Left ventricle myocardium superior (tissue), 1 donor: Measurements from ENCODE around the gene DNAH1. TPM values are rescaled to one million over a fixed set of nuclear protein-coding genes. Genes with fewer than 3 reads are reported as not detected.
"Not testable (repeated sequence)": the region's sequence is repeated elsewhere in the genome, so short reads cannot be mapped to it uniquely, and the experiment has no call there.

Experiments used
- ATAC-seq: fragments of 200-7000 bp; cut with Tn5 transposase; one replicate; pipeline ENCODE4 v1.9.1; 2020; ENCODE audit warnings: mild to moderate bottlenecking, moderate library complexity
- DNase-seq: peaks from one replicate; pipeline ENCODE4 v3.0.0-alpha.2; 2020
- intact Hi-C: fragments of 100-400 bp; cut with micrococcal nuclease; formaldehyde crosslinking; loops from one replicate; pipeline ENCODE4 v1.11.0; 2022
- long read RNA-seq: library from polyadenylated mRNA; unstranded; transcript quantifications from one replicate; pipeline ENCODE4 v2.0.0, GENCODE V29; 2021
- total RNA-seq: library from RNA; stranded (reverse); fragmentation: NEBNext Ultra II Directional; extraction: Animal tissue kit (Norgen Biotek cat#: 25700); gene quantifications from one replicate; pipeline ENCODE4 v1.2.1, GENCODE V29; 2021
- donor health status: DM: no; HTN: yes; CAD: no; lungs with severe emphysema.

The DNAH1 gene
- 2.3 TPM for total RNA-seq
- long read RNA-seq, partial matches to known transcripts: 0 of 1 reads
- long read RNA-seq, other reads (novel, unspliced or antisense): 1 of 1 reads

- no peak for ATAC-seq
- no peak for DNase-seq
- intact Hi-C loops: no loop called here
Observed at GRCh38 chr3:52315977-52316764, at the start of gene DNAH1. Gene DNAH1 (plus strand): TSS chr3:52316319. CDS start chr3:52322443, 6,124 bp downstream.

GRCh38 chr3:52268036-52268435, 48.1 kb upstream of the DNAH1 start:
- no peak for DNase-seq
- ATAC-seq: peak; percentile 14
- intact Hi-C loops: no loop called here

DNA sequence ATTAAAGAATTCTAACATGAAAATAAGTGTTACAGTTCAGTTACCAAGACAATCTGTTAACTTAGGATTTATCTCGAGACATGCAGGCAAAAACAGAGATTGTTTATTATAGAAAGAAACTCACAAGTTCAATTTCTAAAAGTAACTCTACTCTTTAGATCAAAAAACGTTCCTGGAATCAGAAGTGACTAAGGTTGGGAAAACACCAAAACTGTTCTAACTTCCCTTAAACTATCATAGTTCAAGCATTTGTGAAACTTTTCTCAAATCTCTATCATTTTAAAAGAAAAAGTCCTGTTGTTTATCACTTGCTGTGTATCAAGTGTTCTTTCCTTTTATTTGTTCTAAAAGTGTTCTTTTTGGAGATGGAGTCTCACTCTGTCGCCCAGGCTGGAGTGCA, 46.3 kb upstream of the DNAH1 start:
- intact Hi-C loops: no loop called here
- DNase-seq: no peak
- ATAC-seq: no peak

- intact Hi-C loops: no loop called here
- no peak for DNase-seq
- peak; percentile 25 for ATAC-seq
Observed at GRCh38 chr3:52270252-52270754, 45.8 kb upstream of the DNAH1 start.

DNA sequence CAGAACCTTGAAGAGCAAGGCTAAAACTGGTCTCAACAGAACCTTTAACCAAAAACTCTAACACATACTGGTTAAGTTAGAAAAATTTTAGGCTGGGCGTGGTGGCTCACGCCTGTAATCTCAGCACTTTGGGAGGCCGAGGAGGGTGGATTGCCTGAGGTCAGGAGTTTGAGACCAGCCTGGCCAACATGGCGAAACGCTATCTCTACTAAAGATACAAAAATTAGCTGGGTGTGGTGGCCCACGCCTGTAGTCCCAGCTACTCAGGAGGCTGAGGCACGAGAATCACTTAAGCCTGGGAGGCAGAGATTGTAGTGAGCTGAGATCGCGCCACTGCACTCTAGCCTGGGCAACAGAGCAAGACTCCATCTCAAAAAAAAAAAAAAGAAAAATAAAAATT, 43.9 kb upstream of the DNAH1 start:
- intact Hi-C loops: not testable (repeated sequence)

GRCh38 chr3:52272831-52273230, 43.3 kb upstream of the DNAH1 start:
- ATAC-seq (no peak), DNase-seq (no peak)
- intact Hi-C loops: no loop called here

More for the DNA sequence above, 43.9 kb upstream of the DNAH1 start:
- not testable (repeated sequence) for DNase-seq, ATAC-seq

- intact Hi-C loops: not testable (repeated sequence)
Observed at GRCh38 chr3:52274781-52275180, 41.3 kb upstream of the DNAH1 start.

DNA sequence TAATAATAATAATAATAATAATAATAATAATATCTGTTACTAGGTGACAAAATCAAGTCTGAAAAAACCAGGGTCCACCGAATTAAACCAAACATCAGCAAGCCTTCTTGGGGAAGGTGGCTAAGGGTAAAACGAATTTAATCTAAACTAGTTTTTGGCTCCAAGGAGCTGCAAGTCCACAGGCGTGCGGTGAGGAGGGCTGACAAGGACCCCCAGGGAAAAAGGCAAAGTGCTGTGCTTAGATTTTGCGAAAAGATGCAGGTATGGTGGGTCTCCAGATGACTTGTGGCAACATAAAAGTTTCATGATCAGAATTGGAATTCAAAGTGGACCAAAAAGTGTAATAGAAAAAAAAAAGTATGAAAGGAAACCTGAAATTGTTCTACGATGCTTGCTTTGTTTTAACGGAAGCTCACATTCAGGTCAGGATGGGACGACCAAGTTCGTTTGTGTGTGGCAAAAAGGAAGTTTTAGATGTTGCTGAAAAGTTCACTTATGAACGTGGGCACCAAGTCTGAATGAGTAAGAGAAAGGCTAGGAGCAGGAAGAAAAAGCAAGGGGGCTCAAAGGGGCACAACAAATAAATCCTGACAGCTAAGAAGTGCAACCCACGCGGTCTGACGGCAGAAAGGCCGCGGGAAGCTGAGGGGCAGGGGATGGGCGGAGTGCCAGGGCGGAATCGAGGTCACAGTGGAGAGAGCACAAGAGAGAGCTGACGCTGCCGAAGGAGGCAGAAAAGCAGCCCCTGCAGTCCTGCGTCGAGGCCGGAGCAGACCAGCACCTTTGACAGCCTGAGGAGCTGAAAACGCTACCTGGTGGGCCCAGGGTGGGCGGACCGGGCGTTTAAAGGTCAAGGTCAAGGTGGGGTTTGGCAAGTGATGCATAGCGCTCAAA, 38.8 kb upstream of the DNAH1 start:
- ATAC-seq: peak; percentile 52
- peak; percentile 88 for DNase-seq
- intact Hi-C loops: no loop called here

More at GRCh38 chr3:52274781-52275180, 41.3 kb upstream of the DNAH1 start:
- ATAC-seq, DNase-seq: not testable (repeated sequence)

DNA sequence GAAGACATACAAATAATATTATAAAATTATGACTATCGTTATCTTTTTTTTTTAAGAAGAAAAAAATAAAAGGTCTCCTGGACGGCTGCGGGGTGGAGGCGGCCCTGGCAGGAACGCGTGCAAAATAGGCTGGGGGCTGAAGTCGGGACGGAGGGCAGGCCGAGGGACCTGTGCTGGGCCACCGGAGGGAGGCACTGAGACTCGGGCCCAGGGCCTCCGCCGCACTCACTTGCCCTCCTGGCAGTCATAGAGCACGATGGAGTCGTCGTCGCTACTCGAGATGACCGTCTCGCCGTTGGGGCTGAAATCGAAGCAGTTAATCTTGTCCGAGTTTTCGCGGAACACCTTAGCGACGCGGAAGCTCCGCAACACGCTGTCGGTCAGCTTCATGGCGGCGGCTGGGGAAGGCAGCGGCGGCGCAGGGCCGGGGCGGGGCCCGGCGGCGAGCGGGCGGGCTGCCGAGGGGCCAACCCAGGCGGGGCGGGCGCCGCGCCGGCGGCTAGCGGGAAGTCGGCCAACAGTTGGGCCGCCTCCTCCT, 38.1 kb upstream of the DNAH1 start:
- intact Hi-C loops: no loop called here
- ATAC-seq (peak; percentile 84), DNase-seq (no peak)

GRCh38 chr3:52278510-52279069, 37.5 kb upstream of the DNAH1 start, which contains the start of gene WDR82:
Gene WDR82 (minus strand): TSS chr3:52278649. CDS start chr3:52278361, 288 bp downstream.
- ATAC-seq: peak; percentile 95
- intact Hi-C loops: no loop called here
- peak; percentile 99 for DNase-seq

DNA sequence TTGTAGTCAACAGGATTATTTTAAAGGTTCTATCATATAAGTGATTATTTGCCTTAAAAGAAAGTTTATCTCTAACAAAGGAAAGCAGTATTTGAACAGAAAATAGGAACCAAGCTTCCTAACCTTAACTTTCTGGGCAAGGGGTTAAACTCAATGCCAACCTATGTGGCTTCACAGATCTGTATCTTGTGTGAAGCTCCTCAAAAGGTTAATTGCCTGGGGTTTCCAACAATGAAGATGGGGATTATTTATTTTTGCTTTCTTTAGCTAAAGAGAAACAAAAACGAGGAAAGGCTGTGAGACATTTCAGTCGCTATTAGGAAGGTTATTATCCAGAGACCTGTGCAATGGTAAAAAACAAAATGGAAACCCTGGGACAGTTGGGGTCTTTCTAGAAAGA, 36.5 kb upstream of the DNAH1 start:
- DNase-seq (no peak), ATAC-seq (no peak)
- intact Hi-C loops: no loop called here

GRCh38 chr3:52280050-52280461, 36.1 kb upstream of the DNAH1 start:
- no peak for DNase-seq
- ATAC-seq: no peak
- intact Hi-C loops: no loop called here

GRCh38 chr3:52281981-52282801, 33.9 kb upstream of the DNAH1 start:
- DNase-seq: no peak
- intact Hi-C loops: no loop called here
- ATAC-seq: no peak

DNA sequence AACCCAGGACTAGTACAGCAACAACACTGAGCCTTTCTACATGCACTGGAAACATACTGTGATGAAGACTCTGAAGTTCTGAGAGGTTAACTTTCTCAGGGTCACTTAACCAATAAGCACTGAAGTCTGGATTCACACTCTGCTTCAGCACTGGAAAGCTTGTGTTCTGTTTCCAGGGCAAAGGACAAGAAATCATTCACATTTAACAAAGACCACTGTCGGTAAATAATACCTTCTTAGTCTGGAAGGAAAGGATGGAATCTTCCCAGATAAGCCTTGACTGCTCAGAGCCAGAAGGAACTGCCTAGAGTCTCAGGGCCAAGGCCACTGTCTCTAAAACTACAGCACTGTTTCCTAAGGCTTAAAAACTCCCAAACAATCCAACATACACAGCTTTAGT, 32.8 kb upstream of the DNAH1 start:
- DNase-seq (no peak), ATAC-seq (no peak)
- intact Hi-C loops: no loop called here

DNA sequence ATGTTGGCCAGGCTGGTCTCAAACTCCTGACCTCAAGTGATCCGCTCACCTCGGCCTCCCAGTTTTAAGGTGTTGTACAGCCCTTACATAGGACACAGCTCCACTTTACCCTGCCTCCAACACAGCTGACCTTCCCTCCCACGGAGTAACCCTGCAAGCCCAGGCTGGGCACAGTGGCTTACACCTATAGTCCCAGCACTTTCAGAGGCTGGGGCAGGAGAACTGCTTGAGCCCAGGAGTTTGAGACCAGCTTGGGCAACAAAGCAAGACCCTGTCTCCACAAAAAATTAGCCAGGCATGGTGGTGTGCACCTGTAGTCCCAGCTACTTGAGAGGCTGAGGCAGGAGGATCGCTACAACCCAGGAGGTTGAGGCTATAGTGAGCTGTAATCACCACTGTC, 32.1 kb upstream of the DNAH1 start:
- DNase-seq, ATAC-seq, intact Hi-C loops: not testable (repeated sequence)

DNA sequence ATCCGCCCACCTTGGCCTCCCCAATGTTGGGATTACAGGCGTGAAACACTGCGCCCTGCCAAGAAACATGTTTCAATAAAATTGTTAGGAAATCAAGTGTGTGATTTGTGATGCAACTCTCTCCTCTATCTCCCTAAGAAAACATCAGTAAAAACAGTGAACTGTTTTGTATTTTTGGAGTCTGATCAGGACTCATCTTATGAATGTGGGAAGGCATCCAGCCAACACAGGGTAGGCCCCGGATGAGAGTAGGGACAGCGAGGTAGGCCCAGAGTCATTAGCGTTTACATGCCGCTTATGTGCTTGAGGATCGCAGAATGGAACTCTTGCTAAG, 29.4 kb upstream of the DNAH1 start:
- no peak for DNase-seq
- ATAC-seq: no peak
- intact Hi-C loops: no loop called here

- ATAC-seq (no peak), DNase-seq (no peak)
- intact Hi-C loops: no loop called here
Observed at GRCh38 chr3:52288674-52289073, 27.4 kb upstream of the DNAH1 start.

DNA sequence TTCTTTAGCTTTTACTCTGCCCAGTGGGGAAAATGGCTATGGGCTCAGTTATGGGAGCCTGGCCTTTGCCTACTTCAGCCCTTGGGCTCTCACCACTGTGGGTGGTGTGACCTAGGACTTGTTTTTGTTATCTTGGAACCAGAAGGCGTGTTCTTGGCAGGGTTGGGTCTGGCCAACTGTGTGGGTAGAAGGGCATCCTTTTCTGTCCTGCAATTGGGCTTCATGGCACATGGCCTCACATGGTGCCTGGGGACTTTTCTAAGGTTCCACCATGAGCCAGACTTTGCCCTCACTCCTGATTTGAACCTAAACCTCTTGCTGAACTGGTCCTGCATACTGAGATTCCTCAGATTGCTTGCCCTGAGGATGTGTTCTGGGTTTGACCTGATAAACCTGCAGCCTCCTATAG, 26.8 kb upstream of the DNAH1 start:
- DNase-seq: no peak
- intact Hi-C loops: no loop called here
- no peak for ATAC-seq
